GM18519 (cell line): ENCODE measurements around the gene EEF1E1.

ENCODE experiments used
- ATAC-seq: cut with Tn5 transposase; IDR thresholded peaks from one replicate; pipeline ENCODE4 v1.9.1; 2021; ENCODE audit warnings: mild to moderate bottlenecking, moderate library complexity; ENCODE audit not compliant: unreplicated experiment, low FRiP score

EEF1E1 gene

GRCh38 chr6:8088886-8089285 is 13.5 kb downstream of the EEF1E1 start:
- ATAC-seq: no peak

GRCh38 chr6:8087870-8088754 is 14.2 kb downstream of the EEF1E1 start:
- ATAC-seq: no peak

- no peak for ATAC-seq
Measured at GRCh38 chr6:8086755-8087306, 15.5 kb downstream of the EEF1E1 start.

GRCh38 chr6:8085053-8085511 is 17.3 kb downstream of the EEF1E1 start:
- ATAC-seq: no peak

GRCh38 chr6:8084586-8084985 is 17.8 kb downstream of the EEF1E1 start:
- no peak for ATAC-seq

- ATAC-seq: no peak
Measured at GRCh38 chr6:8082954-8083858, 19.1 kb downstream of the EEF1E1 start.

- ATAC-seq: no peak
Measured at GRCh38 chr6:8082572-8082953, 19.8 kb downstream of the EEF1E1 start.

GRCh38 chr6:8080362-8081151 is 21.8 kb downstream of the EEF1E1 start:
- no peak for ATAC-seq

- ATAC-seq: no peak
Measured at GRCh38 chr6:8079126-8079525, 23.2 kb downstream of the EEF1E1 start.

- ATAC-seq: no peak
Measured at GRCh38 chr6:8077991-8078390, 24.4 kb downstream of the EEF1E1 start.

- ATAC-seq: no peak
Measured at GRCh38 chr6:8075704-8076103, 26.6 kb downstream of the EEF1E1 start.

GRCh38 chr6:8075185-8075584 is 27.2 kb downstream of the EEF1E1 start:
- ATAC-seq: no peak

- no peak for ATAC-seq
Measured at GRCh38 chr6:8074213-8074612, 28.1 kb downstream of the EEF1E1 start.

- ATAC-seq: no peak
Measured at GRCh38 chr6:8073758-8074157, 28.6 kb downstream of the EEF1E1 start.

GRCh38 chr6:8070718-8071117 is 31.6 kb downstream of the EEF1E1 start:
- no peak for ATAC-seq

GRCh38 chr6:8069631-8070284 is 32.6 kb downstream of the EEF1E1 start:
- ATAC-seq: no peak

- no peak for ATAC-seq
Measured at GRCh38 chr6:8069151-8069550, 33.2 kb downstream of the EEF1E1 start.

- ATAC-seq: no peak
Measured at GRCh38 chr6:8066108-8066507, 36.2 kb downstream of the EEF1E1 start.

GRCh38 chr6:8065519-8065911 is 36.8 kb downstream of the EEF1E1 start:
- peak; percentile 68 for ATAC-seq
